ENCODE results near the gene TCF4.

TCF4 gene

DNA sequence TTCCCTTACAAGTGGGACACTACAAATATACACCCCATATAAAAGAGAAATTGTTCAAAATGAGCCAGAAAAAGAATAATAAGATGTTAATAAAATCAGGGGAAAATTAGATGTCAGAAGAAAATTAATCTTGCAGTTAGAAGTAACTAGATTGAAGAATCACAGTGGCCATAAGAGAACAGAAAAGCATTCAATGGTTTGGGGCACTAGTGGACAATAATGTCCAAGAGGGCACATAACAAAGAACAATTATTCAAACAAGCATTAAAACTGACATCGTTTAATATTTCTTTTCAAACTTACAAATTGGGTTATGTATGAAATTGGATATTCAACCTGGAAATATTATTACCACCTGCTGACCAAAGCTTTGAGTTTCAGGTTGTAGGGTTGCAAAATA lies 12.9 kb downstream of the TCF4 start:
- Mint-ChIP-seq H3K9me3 (ENCODE audit: low read depth) (peaks cover 4% of the 10 kb centered on the region), H3K27ac (no peak overlapping the region), H3K4me1 (ENCODE audit: low read depth) (no peaks in the 10 kb centered on the region), H3K27me3 (peaks cover 2% of the 10 kb centered on the region), H3K4me3 (no peak overlapping the region), H3K36me3 (no peaks in the 10 kb centered on the region)

DNA sequence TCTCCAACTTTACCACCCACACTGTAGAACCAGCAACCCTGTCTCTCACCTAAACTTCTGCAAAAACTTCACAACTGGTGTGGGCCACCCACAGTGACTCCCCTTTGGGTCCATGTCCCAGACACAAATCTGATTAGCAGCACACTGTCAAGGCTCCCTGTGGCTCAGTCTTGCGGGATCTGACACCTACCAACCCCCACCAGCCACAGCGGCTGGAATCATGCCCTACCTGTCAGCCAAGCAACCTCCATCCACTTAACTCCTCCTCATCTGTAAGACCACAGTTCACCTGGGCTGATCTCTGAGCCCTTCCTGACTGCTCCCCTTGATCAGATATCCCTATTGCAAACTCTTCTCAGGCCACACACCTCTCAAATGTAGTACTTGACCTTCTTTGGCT lies 14.6 kb downstream of the TCF4 start:
- H3K27me3 Mint-ChIP-seq, result peaks cover 2% of the 10 kb centered on the region
- H3K36me3 Mint-ChIP-seq, result no peaks in the 10 kb centered on the region
- no peak overlapping the region for H3K27ac Mint-ChIP-seq
- no peak overlapping the region for H3K4me3 Mint-ChIP-seq
- no peaks in the 10 kb centered on the region for H3K4me1 Mint-ChIP-seq (ENCODE audit: low read depth)
- peaks cover 4% of the 10 kb centered on the region for H3K9me3 Mint-ChIP-seq (ENCODE audit: low read depth)

DNA sequence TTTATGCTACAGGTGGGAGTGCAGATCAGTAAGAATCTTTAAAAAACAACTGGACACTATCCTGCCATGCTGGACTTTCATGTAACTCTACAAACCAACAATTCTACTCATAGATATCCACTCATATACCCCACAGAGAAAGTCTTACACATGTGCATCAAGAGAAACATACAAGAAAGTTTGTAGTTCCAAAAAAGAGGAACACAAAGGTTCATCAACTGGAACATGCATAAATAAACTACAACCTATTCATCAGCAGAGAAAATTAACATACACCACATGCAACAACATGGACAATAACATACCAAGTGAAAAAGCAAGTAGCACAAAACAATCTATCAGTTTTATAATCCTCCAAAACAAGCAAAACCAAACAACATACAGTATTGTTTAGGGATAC lies 17.0 kb downstream of the TCF4 start:
- H3K4me1 Mint-ChIP-seq (ENCODE audit: low read depth), result no peaks in the 10 kb centered on the region
- no peaks in the 10 kb centered on the region for H3K36me3 Mint-ChIP-seq
- no peak overlapping the region for H3K27ac Mint-ChIP-seq
- peaks cover 4% of the 10 kb centered on the region for H3K9me3 Mint-ChIP-seq (ENCODE audit: low read depth)
- no peak overlapping the region for H3K4me3 Mint-ChIP-seq
- H3K27me3 Mint-ChIP-seq, result peaks cover 2% of the 10 kb centered on the region

DNA sequence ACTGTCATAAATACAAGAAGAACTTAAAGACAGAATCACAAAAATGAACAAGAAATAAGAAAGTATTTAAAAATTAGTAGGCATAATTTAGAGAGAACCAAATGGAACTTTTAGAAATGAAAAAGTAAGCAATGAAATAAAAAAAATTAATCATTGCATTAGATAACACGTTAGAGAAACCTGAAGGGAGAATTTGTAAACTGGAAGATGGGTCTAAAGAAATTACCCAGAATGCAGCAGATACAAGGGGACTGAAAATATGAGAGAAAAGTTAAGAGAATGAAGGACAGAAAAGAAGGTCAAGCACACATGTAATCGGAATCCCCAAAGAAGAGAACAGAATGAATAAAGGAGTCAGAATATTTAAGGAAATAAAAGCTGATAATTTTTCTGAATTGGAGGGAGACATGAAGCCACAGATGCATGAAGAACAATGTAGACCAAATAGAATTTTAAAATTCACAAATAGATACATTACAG lies 21.5 kb downstream of the TCF4 start:
- no peak overlapping the region for H3K4me3 Mint-ChIP-seq
- H3K4me1 Mint-ChIP-seq (ENCODE audit: low read depth), result no peaks in the 10 kb centered on the region
- no peaks in the 10 kb centered on the region for H3K36me3 Mint-ChIP-seq
- H3K27ac Mint-ChIP-seq, result no peak overlapping the region
- H3K9me3 Mint-ChIP-seq (ENCODE audit: low read depth), result peaks cover 3% of the 10 kb centered on the region
- no peaks in the 10 kb centered on the region for H3K27me3 Mint-ChIP-seq

DNA sequence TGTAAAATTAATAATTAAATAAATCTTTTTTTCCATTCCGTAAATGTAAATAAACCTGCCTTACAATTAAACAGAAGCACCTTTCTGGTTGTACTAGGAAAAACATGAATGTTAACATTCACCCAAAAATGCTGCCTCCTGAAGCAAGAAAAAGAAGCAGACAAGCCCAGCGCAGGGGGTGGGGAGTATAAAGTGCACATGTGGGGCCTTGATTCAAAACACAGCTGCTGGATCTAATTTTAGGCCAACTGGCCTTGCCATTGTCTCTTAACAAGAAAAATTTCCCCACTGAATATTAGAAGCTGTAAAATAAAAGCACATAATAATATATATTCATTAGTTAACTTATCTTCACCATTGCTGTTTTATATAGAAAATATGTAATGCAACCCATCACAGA lies 28.3 kb downstream of the TCF4 start:
- Mint-ChIP-seq H3K9me3 (ENCODE audit: low read depth) (peaks cover 3% of the 10 kb centered on the region), H3K27ac (no peak overlapping the region)

DNA sequence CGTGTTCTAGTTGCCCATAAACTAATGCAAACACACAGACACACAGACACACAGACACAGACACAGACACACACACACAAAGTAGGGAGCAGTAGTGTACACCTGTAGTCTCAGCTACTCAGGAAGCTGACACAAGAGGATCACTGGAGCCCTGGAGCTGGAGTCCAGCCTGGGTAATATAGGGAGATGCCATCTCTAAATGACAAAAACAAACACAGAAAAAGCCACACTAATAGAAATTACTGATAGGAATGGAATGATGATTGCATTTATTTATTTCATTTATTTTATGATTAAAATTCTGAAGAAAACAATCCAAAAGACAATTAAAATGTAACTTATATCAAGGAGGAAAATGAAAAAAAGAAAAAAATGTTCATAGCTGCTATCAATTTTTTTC lies 30.8 kb downstream of the TCF4 start:
- Mint-ChIP-seq H3K27me3 (peaks cover 5% of the 10 kb centered on the region), H3K9me3 (ENCODE audit: low read depth) (no peaks in the 10 kb centered on the region), H3K27ac (no peak overlapping the region), H3K4me3 (no peak overlapping the region), H3K4me1 (ENCODE audit: low read depth) (no peaks in the 10 kb centered on the region), H3K36me3 (no peaks in the 10 kb centered on the region)

More for the DNA sequence above, 28.3 kb downstream of the TCF4 start:
- no peaks in the 10 kb centered on the region for H3K36me3 Mint-ChIP-seq
- no peaks in the 10 kb centered on the region for H3K4me1 Mint-ChIP-seq (ENCODE audit: low read depth)
- no peak overlapping the region for H3K4me3 Mint-ChIP-seq
- peaks cover 5% of the 10 kb centered on the region for H3K27me3 Mint-ChIP-seq

DNA sequence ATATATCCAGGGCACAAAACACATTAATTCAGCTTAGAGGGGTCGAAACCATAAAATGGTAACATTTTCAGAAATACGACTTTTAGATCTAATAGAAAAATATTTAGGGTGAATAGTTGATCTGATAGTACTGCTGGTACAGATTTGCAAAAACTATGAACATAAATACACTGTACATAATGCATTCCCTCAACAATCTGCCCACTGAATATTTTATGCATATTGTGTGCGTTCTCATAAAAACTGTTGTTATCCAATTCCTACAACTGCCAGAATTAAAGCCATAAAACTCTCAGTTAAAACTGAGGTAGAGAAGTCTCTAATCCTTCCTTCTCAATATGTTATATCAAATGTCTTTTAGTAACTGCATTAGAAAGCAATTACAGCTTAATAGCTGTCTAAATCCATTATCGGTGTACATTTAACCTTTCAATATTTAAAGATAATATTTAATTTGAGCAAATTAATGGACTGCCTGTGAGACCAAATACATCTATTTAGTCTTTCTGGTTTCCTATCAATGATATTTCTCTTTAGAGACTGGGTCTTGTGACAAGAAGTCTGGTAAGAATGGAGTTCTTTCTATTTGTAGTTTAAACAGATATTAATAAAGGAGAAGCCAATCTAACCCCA lies 32.5 kb downstream of the TCF4 start:
- H3K27ac Mint-ChIP-seq, result no peak overlapping the region

DNA sequence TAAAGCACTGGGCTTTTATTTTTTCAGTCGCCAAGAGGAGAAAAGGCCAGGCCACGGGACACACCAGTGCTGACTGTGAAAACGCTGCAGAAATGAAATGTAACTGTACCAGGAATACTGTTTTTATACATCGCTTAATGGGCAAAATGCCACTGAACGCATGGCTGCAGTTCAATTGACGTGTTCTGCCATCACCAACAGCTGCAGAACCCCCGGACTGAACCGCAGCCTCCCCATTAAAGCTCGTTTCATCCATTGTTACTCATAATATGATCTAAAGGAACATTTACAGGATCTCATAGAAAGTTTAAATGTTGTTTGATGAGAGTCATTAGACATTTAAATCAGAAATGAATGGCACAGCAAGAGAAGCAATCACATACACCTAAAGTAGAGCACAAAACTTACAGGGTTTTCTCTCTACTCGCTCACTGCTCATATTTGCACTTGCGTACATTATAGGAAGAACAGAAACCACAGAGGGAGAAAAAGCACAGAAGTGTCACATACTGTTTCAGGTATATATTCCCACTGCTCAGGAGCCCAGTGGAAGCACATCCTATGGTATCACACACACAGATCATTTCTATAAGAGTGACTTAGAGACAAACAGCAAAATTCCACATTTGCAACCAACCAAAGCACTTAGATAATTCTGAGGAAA lies 35.3 kb downstream of the TCF4 start:
- H3K4me1 Mint-ChIP-seq (ENCODE audit: low read depth), result no peaks in the 10 kb centered on the region
- H3K27ac Mint-ChIP-seq, result no peak overlapping the region
- no peaks in the 10 kb centered on the region for H3K36me3 Mint-ChIP-seq
- H3K4me3 Mint-ChIP-seq, result no peak overlapping the region
- peaks cover 4% of the 10 kb centered on the region for H3K27me3 Mint-ChIP-seq
- no peaks in the 10 kb centered on the region for H3K9me3 Mint-ChIP-seq (ENCODE audit: low read depth)

More for the DNA sequence above, 32.5 kb downstream of the TCF4 start:
- Mint-ChIP-seq H3K4me1 (ENCODE audit: low read depth) (no peaks in the 10 kb centered on the region), H3K4me3 (no peak overlapping the region), H3K27me3 (peaks cover 5% of the 10 kb centered on the region), H3K36me3 (no peaks in the 10 kb centered on the region), H3K9me3 (ENCODE audit: low read depth) (no peaks in the 10 kb centered on the region)

DNA sequence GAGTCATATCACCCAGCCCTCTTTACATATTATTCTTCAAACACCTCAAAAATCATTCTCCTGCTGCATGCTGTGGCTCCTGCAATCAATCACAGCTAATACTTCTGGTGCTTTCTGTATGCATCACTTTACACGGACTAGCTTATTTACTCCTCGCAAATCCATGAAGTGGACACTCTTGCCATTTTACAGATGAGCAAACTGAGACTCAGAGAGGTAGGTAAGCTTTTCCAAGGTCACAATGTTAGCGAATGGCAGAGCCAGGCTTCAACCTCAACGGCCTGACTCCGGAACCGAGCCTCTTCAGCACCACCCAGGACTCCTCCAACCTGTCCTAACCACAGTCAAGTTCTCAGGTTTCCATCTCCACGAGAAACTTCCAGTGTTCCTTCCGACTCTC lies 36.8 kb downstream of the TCF4 start:
- Mint-ChIP-seq H3K4me1 (ENCODE audit: low read depth) (no peaks in the 10 kb centered on the region), H3K9me3 (ENCODE audit: low read depth) (no peaks in the 10 kb centered on the region), H3K4me3 (no peak overlapping the region), H3K27me3 (no peaks in the 10 kb centered on the region), H3K36me3 (no peaks in the 10 kb centered on the region), H3K27ac (no peak overlapping the region)

DNA sequence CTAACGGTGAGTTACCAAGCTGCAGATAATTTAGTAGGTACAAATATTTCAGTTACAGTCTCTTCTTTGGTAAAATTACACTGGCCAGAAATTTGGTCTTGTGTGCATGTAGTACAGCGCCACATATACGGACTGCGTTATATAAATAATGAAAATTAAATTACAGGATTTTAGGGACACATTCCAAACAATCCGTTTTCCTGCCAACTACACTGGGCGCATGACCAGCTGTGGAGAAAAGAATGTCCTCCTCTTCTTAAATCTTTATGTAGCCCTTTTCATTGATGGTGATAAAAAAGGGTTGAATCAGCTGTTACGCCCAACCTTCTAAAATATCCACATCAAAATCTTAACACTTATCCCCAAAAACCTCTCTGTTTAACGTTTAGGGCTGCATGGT lies 37.5 kb downstream of the TCF4 start:
- H3K27ac Mint-ChIP-seq, result no peak overlapping the region
- no peaks in the 10 kb centered on the region for H3K36me3 Mint-ChIP-seq
- no peaks in the 10 kb centered on the region for H3K9me3 Mint-ChIP-seq (ENCODE audit: low read depth)
- no peak overlapping the region for H3K4me3 Mint-ChIP-seq
- no peaks in the 10 kb centered on the region for H3K4me1 Mint-ChIP-seq (ENCODE audit: low read depth)
- H3K27me3 Mint-ChIP-seq, result no peaks in the 10 kb centered on the region

DNA sequence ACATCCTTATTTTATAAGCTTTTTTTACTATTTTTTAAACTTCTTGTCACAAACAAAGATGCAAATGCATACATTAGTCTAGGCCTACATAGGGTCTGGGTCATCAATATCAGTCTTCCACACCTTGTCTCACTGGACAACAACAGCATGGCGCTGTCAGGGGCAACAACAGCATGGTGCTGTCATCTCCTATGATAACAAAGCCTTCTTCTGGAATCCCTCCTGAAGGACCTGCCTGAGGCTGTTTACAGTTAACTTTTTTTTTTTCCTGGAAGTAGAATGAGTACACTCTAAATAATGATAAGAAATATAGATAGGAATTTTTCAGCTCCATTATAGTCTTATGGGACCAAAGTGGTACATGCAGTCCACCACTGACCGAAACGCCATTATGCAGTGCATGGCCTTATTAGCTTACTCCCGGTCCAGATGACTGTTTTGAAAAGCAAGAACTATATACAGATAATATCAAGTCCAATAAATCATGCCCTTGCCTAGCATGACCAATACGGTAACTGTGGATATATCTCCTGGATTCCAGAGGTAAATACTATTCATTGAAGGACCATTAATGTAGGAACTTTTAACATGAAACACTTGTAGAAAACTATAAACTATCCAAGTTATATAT lies 38.4 kb downstream of the TCF4 start:
- Mint-ChIP-seq H3K4me3 (no peak overlapping the region), H3K4me1 (ENCODE audit: low read depth) (no peaks in the 10 kb centered on the region), H3K27ac (no peak overlapping the region), H3K9me3 (ENCODE audit: low read depth) (no peaks in the 10 kb centered on the region), H3K27me3 (no peaks in the 10 kb centered on the region), H3K36me3 (no peaks in the 10 kb centered on the region)

DNA sequence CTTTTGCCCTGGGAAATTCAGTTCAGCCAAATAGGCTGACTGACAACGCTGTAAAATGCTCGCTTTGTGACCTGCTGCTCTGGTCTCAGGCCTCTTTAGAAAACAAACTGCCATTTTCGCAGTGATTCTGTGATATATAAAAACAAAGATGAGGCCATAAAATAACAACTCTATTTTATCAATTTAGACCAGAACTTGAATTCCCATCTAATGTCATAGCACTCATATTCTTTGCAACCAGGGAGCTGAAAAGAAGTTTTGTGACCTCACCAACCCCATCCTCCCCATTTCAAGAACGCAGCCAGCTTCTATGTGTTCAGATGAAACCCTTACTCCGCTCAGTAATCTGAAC lies 40.3 kb downstream of the TCF4 start:
- Mint-ChIP-seq H3K4me1 (ENCODE audit: low read depth) (no peaks in the 10 kb centered on the region), H3K4me3 (no peak overlapping the region), H3K27me3 (no peaks in the 10 kb centered on the region), H3K27ac (no peak overlapping the region), H3K9me3 (ENCODE audit: low read depth) (no peaks in the 10 kb centered on the region), H3K36me3 (no peaks in the 10 kb centered on the region)

DNA sequence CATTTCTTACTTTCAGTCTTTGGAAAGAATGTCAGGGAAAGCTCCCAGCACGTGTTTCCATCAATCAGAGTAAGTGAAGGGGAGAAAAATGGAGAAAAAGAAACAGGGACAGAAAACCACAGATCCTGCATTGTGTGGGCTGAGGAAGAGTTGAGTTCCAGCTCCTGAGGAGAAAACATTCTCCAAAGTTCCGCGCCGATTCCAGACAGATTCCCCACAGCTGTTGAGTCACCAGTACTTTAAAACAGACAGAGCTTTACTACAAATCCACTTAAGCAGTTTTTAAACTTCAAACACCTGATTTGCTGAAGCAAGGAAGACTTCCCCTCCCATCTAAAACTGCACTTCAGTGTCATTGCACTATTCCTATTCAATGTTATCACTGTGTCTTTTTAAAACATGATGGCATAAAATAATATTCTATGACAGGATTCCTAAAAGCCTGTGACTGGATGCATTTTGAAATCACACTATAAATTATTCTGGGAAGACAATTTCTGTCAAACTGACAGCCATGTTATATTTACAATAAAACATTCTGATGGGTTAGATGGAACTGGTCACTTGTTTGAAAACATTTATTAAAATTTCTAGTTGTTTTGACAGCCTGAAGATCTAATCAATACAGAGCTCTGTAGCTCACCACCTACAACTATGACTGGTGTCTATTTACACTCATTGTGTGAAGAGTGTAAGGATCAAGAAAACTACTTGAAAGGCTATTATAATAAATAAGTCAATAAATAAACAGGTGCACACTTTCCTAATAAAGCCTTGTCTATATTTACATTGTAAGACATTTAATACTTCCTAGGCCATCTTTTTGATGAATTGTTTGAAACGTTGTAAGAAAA lies 40.9 kb downstream of the TCF4 start:
- H3K4me1 Mint-ChIP-seq (ENCODE audit: low read depth), result no peaks in the 10 kb centered on the region
- H3K4me3 Mint-ChIP-seq, result no peak overlapping the region
- no peak overlapping the region for H3K27ac Mint-ChIP-seq
- no peaks in the 10 kb centered on the region for H3K27me3 Mint-ChIP-seq
- H3K9me3 Mint-ChIP-seq (ENCODE audit: low read depth), result no peaks in the 10 kb centered on the region
- no peaks in the 10 kb centered on the region for H3K36me3 Mint-ChIP-seq

DNA sequence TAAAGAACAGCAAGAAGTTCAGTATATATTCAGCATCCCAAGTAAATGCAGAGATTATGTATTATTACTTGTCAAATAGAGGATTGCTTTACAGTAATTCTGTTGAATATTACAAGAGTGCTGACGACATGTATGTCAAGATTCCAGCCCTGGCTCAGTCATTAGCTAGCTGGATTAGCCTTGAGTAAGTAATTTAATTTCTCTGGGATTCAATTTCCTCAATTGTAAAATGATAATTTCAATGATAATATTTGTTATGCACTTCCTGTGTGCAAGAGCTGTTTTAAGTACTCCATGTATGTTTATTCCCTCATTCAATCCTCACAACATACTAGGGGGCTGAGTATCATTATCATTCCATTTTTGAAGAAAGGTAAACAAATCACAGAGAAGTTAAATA lies 44.0 kb downstream of the TCF4 start:
- H3K27me3 Mint-ChIP-seq, result no peaks in the 10 kb centered on the region
- H3K4me1 Mint-ChIP-seq (ENCODE audit: low read depth), result no peaks in the 10 kb centered on the region
- no peaks in the 10 kb centered on the region for H3K9me3 Mint-ChIP-seq (ENCODE audit: low read depth)
- no peaks in the 10 kb centered on the region for H3K36me3 Mint-ChIP-seq
- H3K27ac Mint-ChIP-seq, result no peak overlapping the region
- H3K4me3 Mint-ChIP-seq, result no peak overlapping the region

DNA sequence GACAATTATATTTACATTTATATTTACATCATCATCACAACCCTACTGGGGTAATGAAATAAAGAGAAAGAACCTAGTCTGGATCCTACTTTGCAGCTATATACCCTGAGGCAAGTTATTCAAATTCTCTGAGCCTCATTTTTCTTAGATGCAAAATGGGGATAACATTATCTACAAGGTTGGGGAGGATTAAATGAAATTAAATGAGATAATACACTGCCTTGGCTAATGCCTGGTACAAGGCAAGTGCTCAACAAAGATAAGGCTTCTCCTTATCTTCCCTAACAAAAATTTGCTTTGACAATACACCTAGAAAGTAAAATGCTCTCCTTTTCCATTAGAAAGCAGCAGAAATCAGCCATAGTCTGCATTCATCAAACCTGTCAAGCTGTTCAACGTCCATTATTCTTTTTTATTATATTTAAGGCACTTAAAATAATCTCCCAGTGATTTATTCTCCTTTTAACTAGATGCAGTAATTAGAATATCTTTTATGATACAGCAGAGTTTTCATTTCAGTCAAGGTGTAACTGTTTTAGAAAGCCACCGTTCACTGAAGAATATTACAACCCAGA lies 44.8 kb downstream of the TCF4 start:
- Mint-ChIP-seq H3K27me3 (no peaks in the 10 kb centered on the region), H3K27ac (no peak overlapping the region), H3K9me3 (ENCODE audit: low read depth) (no peaks in the 10 kb centered on the region), H3K4me3 (no peak overlapping the region), H3K36me3 (no peaks in the 10 kb centered on the region), H3K4me1 (ENCODE audit: low read depth) (no peaks in the 10 kb centered on the region)
